ENCODE results near the gene GGCX.

Gene GGCX

GRCh38 chr2:85583667-85584353 is 22.5 kb upstream of the GGCX start:
- peak overlapping the region; percentile 68 for H3K4me3 ChIP-seq (ENCODE audit: low read depth, low read length)
- no peak overlapping the region for H3K27ac ChIP-seq (ENCODE audit: low read depth, low read length)

DNA sequence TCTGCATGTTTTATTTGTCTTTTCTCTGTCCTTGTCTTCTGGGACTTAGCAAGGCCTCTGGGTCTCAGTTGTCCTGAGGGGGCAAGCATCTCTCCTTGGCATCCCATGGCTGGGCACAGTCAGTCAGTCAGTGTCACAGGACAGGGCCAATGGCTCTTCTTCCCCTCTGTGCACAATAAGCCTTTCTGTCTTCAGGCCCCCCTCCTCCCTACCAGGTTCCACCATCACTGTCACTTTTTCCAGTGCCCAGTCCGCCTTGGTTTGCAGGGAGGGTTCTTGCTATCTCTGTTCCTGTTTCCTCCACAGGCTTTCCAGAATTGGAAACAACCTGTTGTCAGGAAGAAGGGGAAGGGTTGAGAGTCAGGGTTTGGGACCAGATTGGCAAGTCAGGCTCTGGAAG is 21.2 kb upstream of the GGCX start:
- H3K9me3 ChIP-seq (ENCODE audit: control insufficient read depth, insufficient read depth, low read length) = no peaks in the 10 kb centered on the region
- H3K4me1 ChIP-seq (ENCODE audit: control insufficient read depth, insufficient read depth, low read length) = peaks cover 25% of the 10 kb centered on the region
- peaks cover 33% of the 10 kb centered on the region for H3K27me3 ChIP-seq (ENCODE audit: control insufficient read depth, insufficient read depth, low read length)
- no peak overlapping the region for H3K4me3 ChIP-seq (ENCODE audit: low read depth, low read length)
- no peak overlapping the region for H3K9ac ChIP-seq (ENCODE audit: low read depth, low read length)
- H3K36me3 ChIP-seq (ENCODE audit: control insufficient read depth, insufficient read depth, low read length) = no peaks in the 10 kb centered on the region
- no peak overlapping the region for H3K27ac ChIP-seq (ENCODE audit: low read depth, low read length)

More at GRCh38 chr2:85583667-85584353, 22.5 kb upstream of the GGCX start:
- H3K27me3 ChIP-seq (ENCODE audit: control insufficient read depth, insufficient read depth, low read length) = peaks cover 33% of the 10 kb centered on the region
- H3K9me3 ChIP-seq (ENCODE audit: control insufficient read depth, insufficient read depth, low read length) = no peaks in the 10 kb centered on the region
- H3K9ac ChIP-seq (ENCODE audit: low read depth, low read length) = no peak overlapping the region
- H3K36me3 ChIP-seq (ENCODE audit: control insufficient read depth, insufficient read depth, low read length) = no peaks in the 10 kb centered on the region
- peaks cover 14% of the 10 kb centered on the region for H3K4me1 ChIP-seq (ENCODE audit: control insufficient read depth, insufficient read depth, low read length)

DNA sequence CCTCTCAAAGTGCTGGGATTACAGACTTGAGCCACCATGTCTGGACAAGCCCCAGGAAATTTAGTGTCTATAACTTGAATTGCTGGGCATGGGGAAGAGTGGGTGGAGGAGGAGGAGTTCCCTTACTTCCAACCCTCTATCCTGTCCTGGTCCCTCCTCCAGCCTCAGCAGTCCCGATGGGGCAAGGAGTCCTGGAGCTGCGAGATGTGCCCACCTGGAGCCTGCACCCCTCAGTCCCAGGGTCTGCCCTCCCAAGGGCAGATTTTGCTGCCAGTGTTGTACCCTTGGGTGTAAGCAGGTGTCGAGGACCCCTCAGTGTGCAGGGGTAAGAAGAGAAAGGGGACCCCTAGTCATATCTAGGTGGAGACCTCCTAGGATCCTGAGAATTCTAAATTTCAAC is 18.9 kb upstream of the GGCX start:
- Histone ChIP-seq H3K4me3 (ENCODE audit: low read depth, low read length) (no peak overlapping the region), H3K27me3 (ENCODE audit: control insufficient read depth, insufficient read depth, low read length) (peaks cover 25% of the 10 kb centered on the region), H3K27ac (ENCODE audit: low read depth, low read length) (peak overlapping the region; percentile 92), H3K9me3 (ENCODE audit: control insufficient read depth, insufficient read depth, low read length) (no peaks in the 10 kb centered on the region), H3K36me3 (ENCODE audit: control insufficient read depth, insufficient read depth, low read length) (no peaks in the 10 kb centered on the region), H3K4me1 (ENCODE audit: control insufficient read depth, insufficient read depth, low read length) (peaks cover 25% of the 10 kb centered on the region), H3K9ac (ENCODE audit: low read depth, low read length) (no peak overlapping the region)

GRCh38 chr2:85579266-85579935 is 18.1 kb upstream of the GGCX start:
- Histone ChIP-seq H3K36me3 (ENCODE audit: control insufficient read depth, insufficient read depth, low read length) (no peaks in the 10 kb centered on the region), H3K9ac (ENCODE audit: low read depth, low read length) (no peak overlapping the region), H3K4me1 (ENCODE audit: control insufficient read depth, insufficient read depth, low read length) (peaks cover 21% of the 10 kb centered on the region), H3K4me3 (ENCODE audit: low read depth, low read length) (no peak overlapping the region), H3K27ac (ENCODE audit: low read depth, low read length) (peak overlapping the region; percentile 92), H3K9me3 (ENCODE audit: control insufficient read depth, insufficient read depth, low read length) (no peaks in the 10 kb centered on the region), H3K27me3 (ENCODE audit: control insufficient read depth, insufficient read depth, low read length) (peaks cover 17% of the 10 kb centered on the region)

GRCh38 chr2:85578243-85579180 is 17.2 kb upstream of the GGCX start:
- no peaks in the 10 kb centered on the region for H3K9me3 ChIP-seq (ENCODE audit: control insufficient read depth, insufficient read depth, low read length)
- H3K27ac ChIP-seq (ENCODE audit: low read depth, low read length) = peak overlapping the region; percentile 92
- H3K27me3 ChIP-seq (ENCODE audit: control insufficient read depth, insufficient read depth, low read length) = peaks cover 11% of the 10 kb centered on the region
- peaks cover 21% of the 10 kb centered on the region for H3K4me1 ChIP-seq (ENCODE audit: control insufficient read depth, insufficient read depth, low read length)
- peak overlapping the region; percentile 59 for H3K4me3 ChIP-seq (ENCODE audit: low read depth, low read length)
- H3K36me3 ChIP-seq (ENCODE audit: control insufficient read depth, insufficient read depth, low read length) = no peaks in the 10 kb centered on the region
- no peak overlapping the region for H3K9ac ChIP-seq (ENCODE audit: low read depth, low read length)

GRCh38 chr2:85577386-85578242 is 16.3 kb upstream of the GGCX start, which contains the start of gene VAMP8:
VAMP8 (plus strand) TSS chr2:85577586; CDS start chr2:85577647, 61 bp downstream.
- H3K36me3 ChIP-seq (ENCODE audit: control insufficient read depth, insufficient read depth, low read length) = no peaks in the 10 kb centered on the region
- H3K9me3 ChIP-seq (ENCODE audit: control insufficient read depth, insufficient read depth, low read length) = no peaks in the 10 kb centered on the region
- peak within 1 kb of the TSS; percentile 59 for H3K4me3 ChIP-seq (ENCODE audit: low read depth, low read length)
- H3K27ac ChIP-seq (ENCODE audit: low read depth, low read length) = peak within 1 kb of the TSS; percentile 92
- H3K9ac ChIP-seq (ENCODE audit: low read depth, low read length) = peak within 1 kb of the TSS; percentile 2; the same call in 1 of the 2 replicates
- peaks cover 13% of the 10 kb centered on the region for H3K27me3 ChIP-seq (ENCODE audit: control insufficient read depth, insufficient read depth, low read length)
- H3K4me1 ChIP-seq (ENCODE audit: control insufficient read depth, insufficient read depth, low read length) = peaks cover 23% of the 10 kb centered on the region

DNA sequence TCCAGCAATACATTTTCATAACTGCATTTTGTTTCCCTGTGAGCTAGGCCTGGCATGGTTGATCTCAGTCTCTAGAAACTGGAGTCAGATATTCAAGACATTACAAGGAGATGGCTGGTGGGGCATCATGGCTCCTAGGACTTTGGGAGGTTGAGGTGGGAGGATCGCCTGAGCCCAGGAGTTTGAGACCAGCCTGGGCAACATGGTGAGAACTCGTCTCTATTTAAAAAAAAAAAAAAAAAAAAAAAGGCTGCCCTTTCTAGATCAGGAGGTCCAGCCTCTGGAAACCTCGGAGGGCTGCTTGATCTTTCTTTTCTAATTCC is 15.7 kb upstream of the GGCX start:
- peaks cover 25% of the 10 kb centered on the region for H3K4me1 ChIP-seq (ENCODE audit: control insufficient read depth, insufficient read depth, low read length)
- H3K27ac ChIP-seq (ENCODE audit: low read depth, low read length) = peak overlapping the region; percentile 92
- H3K9me3 ChIP-seq (ENCODE audit: control insufficient read depth, insufficient read depth, low read length) = no peaks in the 10 kb centered on the region
- H3K27me3 ChIP-seq (ENCODE audit: control insufficient read depth, insufficient read depth, low read length) = peaks cover 13% of the 10 kb centered on the region
- H3K9ac ChIP-seq (ENCODE audit: low read depth, low read length) = no peak overlapping the region
- H3K36me3 ChIP-seq (ENCODE audit: control insufficient read depth, insufficient read depth, low read length) = no peaks in the 10 kb centered on the region
- H3K4me3 ChIP-seq (ENCODE audit: low read depth, low read length) = peak overlapping the region; percentile 59

- Histone ChIP-seq H3K4me3 (ENCODE audit: low read depth, low read length) (no peak overlapping the region), H3K27ac (ENCODE audit: low read depth, low read length) (no peak overlapping the region), H3K9me3 (ENCODE audit: control insufficient read depth, insufficient read depth, low read length) (no peaks in the 10 kb centered on the region), H3K4me1 (ENCODE audit: control insufficient read depth, insufficient read depth, low read length) (peaks cover 25% of the 10 kb centered on the region), H3K9ac (ENCODE audit: low read depth, low read length) (no peak overlapping the region), H3K36me3 (ENCODE audit: control insufficient read depth, insufficient read depth, low read length) (no peaks in the 10 kb centered on the region), H3K27me3 (ENCODE audit: control insufficient read depth, insufficient read depth, low read length) (peaks cover 26% of the 10 kb centered on the region)
These were observed 14.4 kb upstream of the GGCX start for GRCh38 chr2:85575739-85576138.

DNA sequence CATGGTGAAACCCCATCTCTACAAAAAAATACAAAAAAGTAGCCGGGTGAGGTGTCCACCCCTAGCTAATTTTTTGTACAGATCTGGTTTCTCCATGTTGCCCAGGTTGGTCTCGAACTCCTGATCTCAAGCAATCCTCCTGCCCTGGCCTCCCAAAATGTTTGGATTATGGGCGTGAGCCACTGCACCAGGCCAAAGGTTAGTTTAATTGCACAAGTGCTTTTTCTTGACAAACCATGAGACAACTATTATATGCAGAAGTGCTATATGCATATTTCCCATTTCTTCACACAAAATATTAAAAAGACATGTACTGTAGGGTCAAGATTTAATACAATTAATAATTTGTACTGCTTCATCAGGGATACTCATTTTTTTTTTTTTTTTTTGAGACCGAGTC is 5.0 kb upstream of the GGCX start:
- Histone ChIP-seq H3K4me3 (ENCODE audit: low read depth, low read length) (no peak overlapping the region), H3K36me3 (ENCODE audit: control insufficient read depth, insufficient read depth, low read length) (no peaks in the 10 kb centered on the region), H3K27ac (ENCODE audit: low read depth, low read length) (no peak overlapping the region), H3K27me3 (ENCODE audit: control insufficient read depth, insufficient read depth, low read length) (peaks cover 19% of the 10 kb centered on the region), H3K4me1 (ENCODE audit: control insufficient read depth, insufficient read depth, low read length) (no peaks in the 10 kb centered on the region), H3K9me3 (ENCODE audit: control insufficient read depth, insufficient read depth, low read length) (no peaks in the 10 kb centered on the region), H3K9ac (ENCODE audit: low read depth, low read length) (no peak overlapping the region)

- Histone ChIP-seq H3K4me3 (ENCODE audit: low read depth, low read length) (no peak overlapping the region), H3K9me3 (ENCODE audit: control insufficient read depth, insufficient read depth, low read length) (no peaks in the 10 kb centered on the region), H3K36me3 (ENCODE audit: control insufficient read depth, insufficient read depth, low read length) (peaks cover under 1% of the 10 kb centered on the region; the same call in 1 of the 2 replicates), H3K27ac (ENCODE audit: low read depth, low read length) (no peak overlapping the region), H3K4me1 (ENCODE audit: control insufficient read depth, insufficient read depth, low read length) (no peaks in the 10 kb centered on the region), H3K9ac (ENCODE audit: low read depth, low read length) (no peak overlapping the region), H3K27me3 (ENCODE audit: control insufficient read depth, insufficient read depth, low read length) (peaks cover under 1% of the 10 kb centered on the region; the same call in 1 of the 2 replicates)
These were observed 2.9 kb upstream of the GGCX start for GRCh38 chr2:85564144-85564563.
